ENCODE data around the gene CTNND2. TPM values are rescaled to one million over a fixed set of nuclear protein-coding genes. Genes with fewer than 3 reads are reported as not detected.

The CTNND2 gene
- polyA plus RNA-seq, 1 of the 3 experiments (the other 2 are of a cell fraction): not detected

GRCh38 chr5:11268891-11269290 lies 635.4 kb downstream of the CTNND2 start:
- H3K27ac ChIP-seq (ENCODE audit: low read depth in 2 of 2, low read length in 1 of 2): no peak overlapping the region
- H3F3A ChIP-seq (replicated peaks; ENCODE audit: insufficient read depth): no peaks in the 10 kb centered on the region
- peaks cover 12% of the 10 kb centered on the region; the same call in 1 of the 2 replicates for H3K27me3 ChIP-seq (ENCODE audit: insufficient read depth)
- no peak overlapping the region for H3K4me3 ChIP-seq (ENCODE audit: low read depth in 2 of 2, low read length in 1 of 2)
- POLR2A ChIA-PET: no interaction called here
- H3K36me3 ChIP-seq (replicated peaks in 1 of 2; ENCODE audit: control insufficient read depth in 1 of 2, insufficient read depth in 2 of 2, low read length in 1 of 2): no peaks in the 10 kb centered on the region
- WGBS (ENCODE audit: low lambda C conversion rate): 40% methylated on average over 6 of the region's 6 CpGs
- no peaks in the 10 kb centered on the region for H3K9me3 ChIP-seq
- CTCF ChIA-PET: interaction anchor here (1.0 to 1.2 kb wide), 3 partner anchors 15 to 756 kb away, joined by 3 read pairs; no protein-coding TSS in a partner anchor
- H2AFZ ChIP-seq (ENCODE audit: low read depth): no peak overlapping the region
- H3K9me2 ChIP-seq: no peaks in the 10 kb centered on the region
- H3K9ac ChIP-seq: no peak overlapping the region
- no peaks in the 10 kb centered on the region for H3K4me1 ChIP-seq (ENCODE audit: control insufficient read depth in 1 of 2, insufficient read depth in 2 of 2, low read depth in 1 of 2, low read length in 1 of 2)
- no peaks in the 10 kb centered on the region for H3K79me2 ChIP-seq (ENCODE audit: insufficient read depth)
- no peak for TF ChIP-seq RCOR1 (IDR thresholded peaks at IDR 0.05; ENCODE audit: low read length)
- no peak for TF ChIP-seq CHD2 (IDR thresholded peaks at IDR 0.05; ENCODE audit: low read length, partially characterized antibody)
- no peak for TF ChIP-seq PBX3 (IDR thresholded peaks at IDR 0.05)
- no peak for TF ChIP-seq YY1 (IDR thresholded peaks at IDR 0.05; ENCODE audit: low read depth)
- TF ChIP-seq TAF1 (IDR thresholded peaks at IDR 0.05; ENCODE audit: borderline replicate concordance, low read depth, low read length): no peak
- TF ChIP-seq EP300 (IDR thresholded peaks at IDR 0.05; ENCODE audit: borderline replicate concordance in 1 of 2, low read depth in 1 of 2, low read length in 1 of 2): no peak
- TF ChIP-seq FOSL2 (IDR thresholded peaks at IDR 0.05; ENCODE audit: borderline replicate concordance, low read depth): no peak
- TF ChIP-seq GATA2 (CRISPR knock-in tag; IDR thresholded peaks at IDR 0.05): no peak
- no peak for TF ChIP-seq REST (IDR thresholded peaks at IDR 0.05; ENCODE audit: low read depth, low read length)
- TF ChIP-seq GABPA (IDR thresholded peaks at IDR 0.05; ENCODE audit: low read depth): no peak
- no peak for TF ChIP-seq RFX5 (IDR thresholded peaks at IDR 0.05; ENCODE audit: low read length)
- TF ChIP-seq TCF12 (IDR thresholded peaks at IDR 0.05): no peak
- TF ChIP-seq USF1 (IDR thresholded peaks at IDR 0.05; ENCODE audit: borderline replicate concordance, low read depth): no peak
- no peak for TF ChIP-seq POLR2AphosphoS5 (IDR thresholded peaks at IDR 0.05; ENCODE audit: low read depth, low read length)
- no peak for TF ChIP-seq FOXJ3 (CRISPR knock-in tag; IDR thresholded peaks at IDR 0.05)
- TF ChIP-seq SIN3A (IDR thresholded peaks at IDR 0.05; ENCODE audit: borderline replicate concordance, low read depth, low read length): no peak
- TF ChIP-seq, protein P1, sequence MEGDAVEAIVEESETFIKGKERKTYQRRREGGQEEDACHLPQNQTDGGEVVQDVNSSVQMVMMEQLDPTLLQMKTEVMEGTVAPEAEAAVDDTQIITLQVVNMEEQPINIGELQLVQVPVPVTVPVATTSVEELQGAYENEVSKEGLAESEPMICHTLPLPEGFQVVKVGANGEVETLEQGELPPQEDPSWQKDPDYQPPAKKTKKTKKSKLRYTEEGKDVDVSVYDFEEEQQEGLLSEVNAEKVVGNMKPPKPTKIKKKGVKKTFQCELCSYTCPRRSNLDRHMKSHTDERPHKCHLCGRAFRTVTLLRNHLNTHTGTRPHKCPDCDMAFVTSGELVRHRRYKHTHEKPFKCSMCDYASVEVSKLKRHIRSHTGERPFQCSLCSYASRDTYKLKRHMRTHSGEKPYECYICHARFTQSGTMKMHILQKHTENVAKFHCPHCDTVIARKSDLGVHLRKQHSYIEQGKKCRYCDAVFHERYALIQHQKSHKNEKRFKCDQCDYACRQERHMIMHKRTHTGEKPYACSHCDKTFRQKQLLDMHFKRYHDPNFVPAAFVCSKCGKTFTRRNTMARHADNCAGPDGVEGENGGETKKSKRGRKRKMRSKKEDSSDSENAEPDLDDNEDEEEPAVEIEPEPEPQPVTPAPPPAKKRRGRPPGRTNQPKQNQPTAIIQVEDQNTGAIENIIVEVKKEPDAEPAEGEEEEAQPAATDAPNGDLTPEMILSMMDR (IDR thresholded peaks at IDR 0.05): no peak
- TF ChIP-seq ZBTB33 (IDR thresholded peaks at IDR 0.05; ENCODE audit: borderline replicate concordance, low read depth): no peak
- no peak for TF ChIP-seq NRF1 (IDR thresholded peaks at IDR 0.05; ENCODE audit: low read depth, low read length)
- H3K4me2 ChIP-seq: no peak overlapping the region
- no peak for DNase-seq
- no peaks in the 10 kb centered on the region for H4K20me1 ChIP-seq (ENCODE audit: insufficient read depth)

Measured in SK-N-SH (cell line).